Hepatocyte (in vitro differentiated cells): ENCODE measurements around the gene SETX.

Experiments
- CTCF ChIP-seq: fragments of 200-600 bp; sonication (generic); IDR thresholded peaks from 2 replicates; pipeline ENCODE4 v1.5.1; 2016; ENCODE audit warnings: antibody characterized with exemption, mild to moderate bottlenecking; ENCODE audit not compliant: poor library complexity
- EZH2 ChIP-seq: fragments of 200-600 bp; sonication (generic); IDR thresholded peaks from 2 replicates; pipeline ENCODE4 v1.6.1; 2016; ENCODE audit warnings: antibody characterized with exemption, mild to moderate bottlenecking, borderline replicate concordance

- TF ChIP-seq EZH2 (no peak), CTCF (no peak)
Observed at GRCh38 chr9:132236662-132237311, 118.0 kb downstream of the SETX start.
